IPS-15b (cell line): ENCODE results near the gene GABRG2.
"Not testable (repeated sequence)": the region's sequence is repeated elsewhere in the genome, so short reads cannot be mapped to it uniquely, and the experiment has no call there.

Experiments
- H3K27me3 ChIP-seq: one replicate; pipeline ENCODE4 v1.6.1; 2013; ENCODE audit warnings: low read length; ENCODE audit not compliant: control insufficient read depth, insufficient read depth
- H3K36me3 ChIP-seq: one replicate; pipeline ENCODE4 v1.6.1; 2013; ENCODE audit warnings: low read length; ENCODE audit not compliant: control insufficient read depth, insufficient read depth
- H3K4me1 ChIP-seq: one replicate; pipeline ENCODE4 v1.6.1; 2013; ENCODE audit warnings: mild to moderate bottlenecking, low read length; ENCODE audit not compliant: control insufficient read depth, insufficient read depth
- H3K4me3 ChIP-seq: one replicate; pipeline ENCODE4 v1.5.1; 2013; ENCODE audit warnings: low read depth, low read length
- H3K9ac ChIP-seq: one replicate; pipeline ENCODE4 v1.6.1; 2013; ENCODE audit warnings: low read depth, mild to moderate bottlenecking, low read length
- H3K9me3 ChIP-seq: one replicate; pipeline ENCODE4 v1.6.1; 2013; ENCODE audit warnings: mild to moderate bottlenecking, low read length; ENCODE audit not compliant: control insufficient read depth, insufficient read depth

Gene GABRG2

DNA sequence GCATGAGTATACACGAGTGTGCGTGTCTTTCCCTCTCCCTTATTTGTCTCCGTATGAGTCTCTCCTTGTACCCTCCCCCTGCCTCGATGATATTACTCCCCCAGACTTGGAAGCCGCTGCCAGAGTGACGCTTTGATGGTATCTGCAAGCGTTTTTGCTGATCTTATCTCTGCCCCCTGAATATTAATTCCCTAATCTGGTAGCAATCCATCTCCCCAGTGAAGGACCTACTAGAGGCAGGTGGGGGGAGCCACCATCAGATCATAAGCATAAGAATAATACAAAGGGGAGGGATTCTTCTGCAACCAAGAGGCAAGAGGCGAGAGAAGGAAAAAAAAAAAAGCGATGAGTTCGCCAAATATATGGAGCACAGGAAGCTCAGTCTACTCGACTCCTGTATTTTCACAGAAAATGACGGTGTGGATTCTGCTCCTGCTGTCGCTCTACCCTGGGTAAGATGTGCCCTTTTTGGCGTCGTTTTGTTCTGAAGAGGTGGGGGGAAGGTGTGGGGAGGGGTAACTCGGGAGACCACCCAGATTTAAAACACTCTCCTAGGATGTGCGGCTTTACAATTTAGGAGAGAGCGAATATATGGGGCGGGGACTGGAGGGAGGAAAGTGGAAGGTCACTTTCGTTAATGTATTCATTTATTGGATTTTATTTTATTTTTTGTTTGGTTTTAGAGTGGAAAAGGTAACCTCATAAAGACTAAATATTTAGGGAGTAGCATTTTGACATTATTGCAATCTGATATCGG is at the start of gene GABRG2:
Gene GABRG2 (plus strand): TSS at position 119 of the 757 bp plus-strand sequence. CDS start 227 bp downstream, at position 346.
- no peak within 1 kb of the TSS for H3K9ac ChIP-seq
- H3K9me3 ChIP-seq: no peaks in the 10 kb centered on the region
- no peaks in the 10 kb centered on the region for H3K36me3 ChIP-seq
- peaks cover 11% of the 10 kb centered on the region for H3K4me1 ChIP-seq
- no peaks in the 10 kb centered on the region for H3K27me3 ChIP-seq
- H3K4me3 ChIP-seq: peak within 1 kb of the TSS; percentile 68

DNA sequence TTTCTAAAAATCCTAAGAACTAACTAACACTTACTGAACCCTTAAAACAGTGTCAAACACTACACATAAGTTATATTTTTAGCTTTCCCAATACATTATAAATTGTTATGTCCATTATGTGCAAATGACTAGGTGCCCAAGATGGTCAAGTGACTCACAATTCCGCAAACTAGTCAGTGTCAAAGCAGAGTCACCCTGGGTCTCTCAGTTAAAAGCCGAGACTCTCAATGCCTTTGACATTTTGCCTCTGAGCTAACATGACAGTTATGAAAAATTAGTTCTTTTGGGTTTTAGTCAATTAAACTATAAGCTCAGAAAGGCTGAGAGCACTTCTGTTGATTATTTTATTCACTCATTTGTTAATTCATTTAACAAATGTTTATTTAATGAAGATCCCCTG is 42.3 kb upstream of the GABRG2 start:
- no peak overlapping the region for H3K4me3 ChIP-seq
- H3K36me3 ChIP-seq: no peaks in the 10 kb centered on the region
- H3K9me3 ChIP-seq: no peaks in the 10 kb centered on the region
- H3K27me3 ChIP-seq: no peaks in the 10 kb centered on the region
- no peak overlapping the region for H3K9ac ChIP-seq
- peaks cover 3% of the 10 kb centered on the region for H3K4me1 ChIP-seq

DNA sequence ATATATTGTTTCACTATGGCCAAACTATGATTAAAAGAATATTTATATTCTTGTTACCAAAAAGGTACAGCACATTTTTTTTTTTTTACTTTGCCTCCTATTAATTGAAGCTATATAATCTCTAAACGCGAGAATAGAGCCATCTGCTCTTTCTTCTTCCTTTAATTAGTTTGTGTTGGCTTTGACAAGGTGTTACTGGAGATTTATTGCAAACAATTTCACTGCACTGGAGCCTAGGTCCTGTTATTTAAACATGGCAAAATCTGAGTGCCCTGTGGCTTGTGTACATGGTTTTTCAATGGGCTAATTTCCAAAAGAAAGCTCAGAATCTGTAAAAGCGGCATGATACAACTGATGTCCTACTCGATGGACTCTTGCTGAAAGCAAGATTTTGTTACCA is 40.8 kb upstream of the GABRG2 start:
- H3K4me1 ChIP-seq: peaks cover 3% of the 10 kb centered on the region
- H3K4me3 ChIP-seq: no peak overlapping the region
- no peaks in the 10 kb centered on the region for H3K9me3 ChIP-seq
- H3K36me3 ChIP-seq: no peaks in the 10 kb centered on the region
- no peak overlapping the region for H3K9ac ChIP-seq
- H3K27me3 ChIP-seq: no peaks in the 10 kb centered on the region

DNA sequence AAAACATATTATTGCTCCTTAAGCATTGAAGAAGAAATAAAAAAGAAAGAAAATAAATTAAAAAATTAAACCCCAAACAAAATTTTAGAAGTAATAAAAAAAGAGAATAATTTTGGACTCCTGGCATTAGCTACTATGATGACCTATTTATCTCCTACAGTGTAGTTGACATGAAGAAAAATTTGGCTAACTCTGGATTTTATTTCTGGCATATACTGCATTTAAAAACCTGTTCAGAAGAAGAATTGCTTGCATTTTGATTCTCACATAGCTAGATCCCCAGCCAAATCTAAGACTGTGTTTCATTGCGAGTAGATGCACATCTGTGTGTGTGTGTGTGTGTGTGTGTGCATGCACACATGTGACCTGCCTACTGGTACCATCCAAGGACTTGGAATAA is 30.1 kb upstream of the GABRG2 start:
- Histone ChIP-seq H3K9me3 (no peaks in the 10 kb centered on the region), H3K36me3 (no peaks in the 10 kb centered on the region), H3K4me3 (no peak overlapping the region), H3K4me1 (no peaks in the 10 kb centered on the region), H3K27me3 (no peaks in the 10 kb centered on the region), H3K9ac (no peak overlapping the region)

DNA sequence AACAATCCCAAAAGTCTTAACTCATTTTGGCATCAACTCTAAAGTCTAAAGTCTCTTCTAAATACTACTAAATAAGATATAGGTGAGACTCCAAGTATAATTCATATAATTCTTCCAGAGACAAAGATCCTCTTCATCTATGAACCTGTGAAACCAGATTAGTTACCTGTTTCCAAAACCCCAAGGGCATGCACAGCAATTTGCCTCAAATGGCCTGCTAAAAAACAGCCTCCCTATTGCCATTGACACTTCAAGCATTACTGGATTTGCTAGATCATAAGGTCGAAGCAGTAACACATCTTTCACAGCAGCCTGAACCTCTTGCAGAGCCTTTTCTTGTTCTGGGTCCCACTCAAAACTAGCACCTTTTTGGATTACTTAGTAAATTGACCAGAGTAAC is 20.3 kb upstream of the GABRG2 start:
- Histone ChIP-seq H3K27me3 (no peaks in the 10 kb centered on the region), H3K9me3 (no peaks in the 10 kb centered on the region)

DNA sequence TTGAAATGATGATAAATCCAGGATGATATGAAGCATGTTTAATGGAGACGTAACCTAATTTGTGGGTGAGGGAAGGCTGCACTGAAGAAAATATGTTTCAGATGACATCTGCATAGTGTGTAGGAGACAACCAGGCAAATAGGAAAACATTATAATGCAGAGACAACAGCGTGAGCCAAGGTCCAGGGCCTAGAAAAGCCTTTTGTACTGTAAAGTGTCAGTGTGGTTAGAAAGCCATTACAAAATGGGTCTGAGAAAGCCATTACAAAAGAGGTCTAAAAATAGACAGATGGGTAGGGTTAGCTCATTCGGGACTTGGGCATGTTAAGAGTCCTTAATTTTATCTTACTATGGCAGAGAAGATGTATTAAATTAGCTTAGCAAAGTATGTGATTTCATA is 14.9 kb upstream of the GABRG2 start:
- no peaks in the 10 kb centered on the region for H3K9me3 ChIP-seq

More for the DNA sequence above, 20.3 kb upstream of the GABRG2 start:
- H3K9ac ChIP-seq: no peak overlapping the region
- no peaks in the 10 kb centered on the region for H3K36me3 ChIP-seq
- H3K4me3 ChIP-seq: no peak overlapping the region
- peaks cover under 1% of the 10 kb centered on the region for H3K4me1 ChIP-seq

DNA sequence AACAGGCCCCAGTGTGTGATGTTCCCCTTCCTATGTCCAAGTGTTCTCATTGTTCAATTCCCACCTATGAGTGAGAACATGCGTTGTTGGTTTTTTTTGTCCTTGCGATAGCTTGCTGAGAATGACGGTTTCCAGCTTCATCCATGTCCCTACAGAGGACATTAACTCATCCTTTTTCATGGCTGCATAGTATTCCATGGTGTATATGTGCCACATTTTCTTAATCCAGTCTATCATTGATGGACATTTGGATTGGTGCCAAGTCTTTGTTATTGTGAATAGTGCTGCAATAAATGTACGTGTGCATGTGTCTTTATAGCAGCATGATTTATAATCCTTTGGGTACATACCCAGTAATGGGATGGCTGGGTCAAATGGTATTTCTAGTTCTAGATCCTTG is 12.5 kb upstream of the GABRG2 start:
- not testable (repeated sequence) for H3K27me3 ChIP-seq

More for the DNA sequence above, 14.9 kb upstream of the GABRG2 start:
- H3K4me1 ChIP-seq: peaks cover 5% of the 10 kb centered on the region
- H3K4me3 ChIP-seq: no peak overlapping the region
- no peaks in the 10 kb centered on the region for H3K27me3 ChIP-seq
- H3K9ac ChIP-seq: no peak overlapping the region
- no peaks in the 10 kb centered on the region for H3K36me3 ChIP-seq

DNA sequence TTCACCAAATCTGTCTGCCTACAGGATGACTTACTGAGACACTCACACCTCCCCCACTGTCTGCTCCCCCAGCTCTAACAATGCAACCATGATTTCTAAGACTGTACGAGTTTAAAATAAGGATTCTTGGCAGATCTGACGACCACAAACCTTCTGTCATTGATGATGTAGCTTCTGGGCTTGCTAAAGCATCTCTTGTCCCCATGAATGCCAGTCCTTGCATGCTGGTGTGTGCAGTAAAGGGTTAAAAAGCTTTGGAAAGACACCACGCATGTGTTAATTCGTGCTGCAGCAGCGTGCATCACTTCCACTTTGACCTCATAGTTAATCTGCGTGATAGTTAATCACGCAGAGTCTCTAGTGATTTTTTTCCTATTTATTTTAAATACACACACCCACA is 411 bp upstream of the GABRG2 start:
- Histone ChIP-seq H3K36me3 (no peaks in the 10 kb centered on the region), H3K4me1 (peaks cover 11% of the 10 kb centered on the region), H3K4me3 (peak overlapping the region; percentile 68), H3K9me3 (no peaks in the 10 kb centered on the region), H3K9ac (no peak overlapping the region), H3K27me3 (no peaks in the 10 kb centered on the region)

More for the DNA sequence above, 12.5 kb upstream of the GABRG2 start:
- not testable (repeated sequence) for H3K9ac ChIP-seq, H3K9me3 ChIP-seq, H3K36me3 ChIP-seq, H3K4me1 ChIP-seq, H3K4me3 ChIP-seq

DNA sequence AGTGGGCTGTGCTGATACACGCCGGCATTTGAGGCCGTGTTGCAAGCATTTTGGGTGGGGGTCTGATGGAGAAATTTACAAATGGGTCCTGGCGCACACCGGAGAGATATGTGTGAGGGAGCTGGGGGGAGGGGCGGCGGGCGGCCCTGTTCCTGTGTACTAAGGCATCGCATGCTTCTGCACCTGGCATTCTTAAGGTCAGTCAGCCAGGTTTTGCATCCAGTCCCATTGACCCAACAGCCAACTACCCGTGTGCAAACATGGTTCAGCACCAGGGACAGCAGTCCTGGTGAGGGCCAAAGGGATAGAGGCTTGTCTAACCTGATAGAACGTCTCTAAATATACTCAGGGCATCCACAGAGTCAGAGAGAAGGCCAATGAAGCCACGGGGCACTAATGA is 839 bp downstream of the GABRG2 start:
- H3K4me3 ChIP-seq: peak overlapping the region; percentile 68
- no peaks in the 10 kb centered on the region for H3K36me3 ChIP-seq
- H3K27me3 ChIP-seq: no peaks in the 10 kb centered on the region
- peaks cover 11% of the 10 kb centered on the region for H3K4me1 ChIP-seq
- no peaks in the 10 kb centered on the region for H3K9me3 ChIP-seq
- no peak overlapping the region for H3K9ac ChIP-seq

DNA sequence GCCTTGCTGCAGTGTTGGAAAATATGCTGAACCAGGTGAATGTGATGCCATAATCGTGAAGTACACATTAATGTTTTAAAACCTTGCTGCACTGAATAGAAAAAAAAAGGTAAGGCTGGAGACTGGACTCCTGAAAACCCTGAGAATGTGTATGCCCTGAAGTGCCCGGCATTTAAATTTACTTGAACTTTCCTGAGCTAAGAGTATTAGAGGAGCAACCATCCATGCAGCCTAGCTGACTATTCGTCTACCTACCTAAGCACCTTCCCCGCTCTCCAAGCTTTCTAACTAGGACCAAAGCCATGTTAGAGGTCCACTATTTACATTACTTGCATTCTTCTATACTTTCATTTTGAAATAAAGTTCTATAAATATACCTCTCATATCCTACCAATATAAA is 1.4 kb downstream of the GABRG2 start:
- Histone ChIP-seq H3K36me3 (no peaks in the 10 kb centered on the region), H3K9ac (no peak overlapping the region), H3K4me1 (peaks cover 11% of the 10 kb centered on the region), H3K9me3 (no peaks in the 10 kb centered on the region), H3K4me3 (no peak overlapping the region), H3K27me3 (no peaks in the 10 kb centered on the region)

DNA sequence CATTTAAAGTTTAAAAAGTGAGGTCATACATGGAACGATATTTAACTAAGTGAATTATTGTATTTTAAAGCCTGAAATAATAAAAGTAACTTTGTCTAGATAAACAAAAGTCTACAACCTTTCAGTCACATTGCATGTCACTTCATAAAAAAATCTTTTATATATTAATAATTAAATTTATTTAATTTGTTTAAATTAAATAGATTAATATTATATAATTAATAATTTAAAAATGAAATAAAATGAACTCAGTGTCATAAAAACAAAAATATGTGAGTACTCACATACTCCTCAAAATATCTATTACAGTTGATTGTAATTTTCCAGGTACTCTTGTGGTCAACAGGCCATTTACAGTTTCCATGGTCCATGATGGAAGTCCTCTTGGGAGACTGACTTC is 11.2 kb downstream of the GABRG2 start:
- Histone ChIP-seq H3K9me3 (no peaks in the 10 kb centered on the region), H3K36me3 (no peaks in the 10 kb centered on the region), H3K4me1 (no peaks in the 10 kb centered on the region), H3K9ac (no peak overlapping the region), H3K27me3 (no peaks in the 10 kb centered on the region), H3K4me3 (no peak overlapping the region)

DNA sequence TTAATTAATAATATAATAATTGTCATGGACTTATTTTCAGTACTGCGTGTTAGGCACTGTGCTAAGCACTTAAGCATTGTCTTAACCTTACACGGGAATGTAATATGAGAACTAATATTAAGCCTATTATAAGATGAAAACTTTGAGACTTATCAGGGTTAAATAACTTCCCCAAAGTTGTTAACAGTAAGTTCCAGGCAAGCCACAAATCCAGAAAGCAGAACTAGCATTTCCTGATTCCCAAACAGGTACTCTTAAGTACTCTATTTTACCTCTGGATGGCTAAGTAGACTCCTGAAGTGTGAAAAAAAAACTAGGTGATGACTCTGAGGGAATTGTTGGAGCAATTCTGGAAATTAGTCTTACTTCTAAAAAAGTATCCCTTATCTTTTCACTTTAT is 23.8 kb downstream of the GABRG2 start:
- no peak overlapping the region for H3K4me3 ChIP-seq
- no peaks in the 10 kb centered on the region for H3K9me3 ChIP-seq
- H3K9ac ChIP-seq: no peak overlapping the region
- no peaks in the 10 kb centered on the region for H3K4me1 ChIP-seq
- H3K36me3 ChIP-seq: no peaks in the 10 kb centered on the region
- H3K27me3 ChIP-seq: no peaks in the 10 kb centered on the region
